ELF-1 (cell line): ENCODE measurements around the gene RBMS1.

Experiments
- DNase-seq: peaks from one replicate; pipeline ENCODE4 v3.0.0-alpha.2; 2016; ENCODE audit warnings: low read depth, low spot score

Gene RBMS1

DNA sequence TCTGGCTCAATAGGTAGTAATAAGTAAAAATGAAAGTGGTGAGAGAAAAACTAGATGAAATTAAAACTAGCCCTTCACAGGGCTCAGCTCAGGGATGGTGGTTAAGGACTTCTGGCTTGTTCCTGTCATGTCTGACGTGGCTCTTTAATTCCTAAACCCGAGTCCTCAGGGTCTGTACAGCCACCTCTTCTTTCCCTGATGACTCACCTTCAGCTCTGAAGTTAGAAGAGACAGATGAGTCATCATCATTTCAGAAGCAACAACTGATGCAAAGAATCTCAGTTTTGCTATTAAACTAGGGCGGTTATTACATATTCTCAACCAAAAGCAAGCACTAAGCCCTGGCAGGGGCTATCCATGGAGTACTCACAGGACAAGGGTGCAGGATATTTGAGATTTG, 269.5 kb downstream of the RBMS1 start:
- peak; percentile 60 for DNase-seq

DNA sequence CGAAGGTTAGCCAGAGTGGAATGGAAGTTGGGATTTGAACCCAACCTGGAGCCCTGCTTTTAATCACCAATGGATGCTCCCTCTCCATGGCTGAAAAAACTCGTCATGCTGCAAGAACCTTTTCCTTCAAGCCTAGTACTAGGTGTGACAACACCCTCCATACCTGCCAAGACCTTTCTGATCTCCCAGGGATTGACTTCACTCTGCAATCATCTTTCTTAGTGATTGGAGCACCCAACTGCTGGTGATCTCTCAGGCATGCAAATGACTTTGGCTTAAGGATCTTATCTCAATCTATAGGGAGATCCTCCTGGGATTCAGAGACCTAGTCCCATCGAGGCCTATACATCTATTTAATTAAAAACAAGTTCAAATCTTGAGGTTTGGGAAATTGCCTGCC, 270.0 kb downstream of the RBMS1 start:
- no peak for DNase-seq

DNA sequence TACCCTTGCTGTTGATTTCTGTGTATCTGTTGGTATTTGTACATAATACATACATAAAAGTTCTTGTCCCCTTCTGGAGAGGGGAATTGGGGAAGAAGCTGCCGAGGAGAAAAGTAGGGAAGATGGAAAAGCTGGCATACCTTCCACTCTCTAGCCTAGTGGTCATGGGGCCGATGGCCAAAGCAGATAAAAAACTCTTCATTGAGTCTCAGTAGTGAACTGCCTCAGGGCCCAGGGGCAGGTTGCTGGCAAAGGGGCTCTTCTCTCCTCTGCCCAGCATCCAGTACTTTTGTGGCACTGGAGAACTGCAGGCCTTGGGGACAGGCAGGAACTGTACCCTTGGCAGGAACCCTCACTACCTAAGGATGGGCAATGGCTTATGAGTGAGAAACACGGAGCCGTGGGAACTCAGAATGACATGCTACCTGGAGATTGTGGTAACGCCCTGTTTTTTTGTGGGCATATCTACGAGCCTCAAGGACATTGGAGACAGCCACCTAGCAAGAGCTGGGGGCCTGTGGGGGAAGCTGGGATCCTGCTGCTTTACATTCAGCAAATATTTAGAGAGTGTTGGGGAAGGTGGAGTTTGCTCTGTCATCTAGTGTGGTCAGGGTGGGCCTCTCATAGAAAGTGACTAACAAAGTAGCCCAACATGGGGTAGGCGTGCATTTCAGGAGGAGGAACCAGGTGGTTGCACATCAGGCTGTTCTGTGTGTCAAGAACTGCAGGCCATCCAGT, 270.9 kb downstream of the RBMS1 start:
- no peak for DNase-seq
